Tibial artery (tissue), 4 donors: ENCODE results near the gene PRSS56.

ENCODE experiments used
- DNase-seq, 2 donors: peaks; one replicate each; pipeline ENCODE4 v3.0.0-alpha.2; 2019
- H3K27ac ChIP-seq, 2 donors: fragments of 200-600 bp; sonication (generic) in 1 of 2; 1 replicate in 1 of 2; 2 replicates in 1 of 2; pipeline ENCODE4 v1.5.1; 2018 to 2019; ENCODE audit warnings: mild to moderate bottlenecking in 1 of 2
- H3K27me3 ChIP-seq, 2 donors: fragments of 200-600 bp; sonication (generic) in 1 of 2; one replicate each; pipeline versions ENCODE4 v1.5.1 to v1.6.0; 2016 to 2019
- H3K36me3 ChIP-seq, 3 donors: fragments of 200-600 bp; sonication (generic) in 2 of 3; one replicate each; pipeline ENCODE4 v1.5.1; 2016 to 2019; ENCODE audit warnings: mild to moderate bottlenecking in 2 of 3
- H3K4me1 ChIP-seq, 4 donors: fragments of 200-600 bp; sonication (generic) in 2 of 4; 1 replicate in 3 of 4; 2 replicates in 1 of 4; pipeline ENCODE4 v1.5.1; 2016 to 2019
- H3K4me3 ChIP-seq, 2 donors: fragments of 200-600 bp; sonication (generic) in 1 of 2; 1 replicate in 1 of 2; 2 replicates in 1 of 2; pipeline ENCODE4 v1.5.1; 2018 to 2019; ENCODE audit warnings: mild to moderate bottlenecking in 2 of 2
- H3K9me3 ChIP-seq, 3 donors: fragments of 200-600 bp; sonication (generic) in 1 of 3; one replicate each; pipeline ENCODE4 v1.5.1; 2016 to 2019
- CTCF ChIP-seq, 2 experiments: fragments of 200-600 bp in 1 of 2; fragments of 450-650 bp in 1 of 2; IDR thresholded peaks; one replicate each; pipeline ENCODE4 v1.5.1; 2017 to 2019; ENCODE audit warnings: antibody characterized with exemption in 2 of 2, mild to moderate bottlenecking in 1 of 2, moderate library complexity in 1 of 2
- intact Hi-C: fragments of 100-400 bp; cut with DNase I; formaldehyde crosslinking; loops from one replicate; pipeline ENCODE4 v1.15.0; 2023; ENCODE audit warnings: low total_unique reads

PRSS56 gene

GRCh38 chr2:232516551-232516950 lies 3.6 kb upstream of the PRSS56 start:
- Histone ChIP-seq H3K4me3 (no peak overlapping the region), H3K27me3 (peaks cover 0 to 59% of the 10 kb centered on the region in 2 donors), H3K4me1 (peaks cover 0 to under 1% (median under 1%) of the 10 kb centered on the region in 4 donors), H3K36me3 (no peaks in the 10 kb centered on the region), H3K27ac (no peak overlapping the region), H3K9me3 (no peaks in the 10 kb centered on the region)
- no peak for DNase-seq
- TF ChIP-seq CTCF (IDR thresholded peaks at IDR 0.05), result no peak
- intact Hi-C loops, result no loop called here

- Histone ChIP-seq H3K4me3 (no peak overlapping the region), H3K9me3 (no peaks in the 10 kb centered on the region), H3K4me1 (peaks cover 0 to 24% (median 18%) of the 10 kb centered on the region in 4 donors), H3K27ac (no peak overlapping the region), H3K27me3 (peaks cover 4 to 63% of the 10 kb centered on the region in 2 donors), H3K36me3 (no peaks in the 10 kb centered on the region)
- no peak for DNase-seq
- TF ChIP-seq CTCF (IDR thresholded peaks at IDR 0.05), result no peak
- intact Hi-C loops, result no loop called here
Observed at GRCh38 chr2:232518844-232519243, 1.3 kb upstream of the PRSS56 start.

- Histone ChIP-seq H3K4me1 (peaks cover 0 to 32% (median 24%) of the 10 kb centered on the region in 4 donors), H3K27me3 (peaks cover 4 to 80% of the 10 kb centered on the region in 2 donors), H3K36me3 (no peaks in the 10 kb centered on the region), H3K9me3 (no peaks in the 10 kb centered on the region), H3K27ac (no peak overlapping the region), H3K4me3 (no peak overlapping the region)
- no peak for DNase-seq
- TF ChIP-seq CTCF (IDR thresholded peaks at IDR 0.05), result no peak
- intact Hi-C loops, result no loop called here
Observed at GRCh38 chr2:232520489-232520888, 301 bp downstream of the PRSS56 start.

- Histone ChIP-seq H3K9me3 (no peaks in the 10 kb centered on the region), H3K4me1 (peaks cover 0 to 37% (median 24%) of the 10 kb centered on the region in 4 donors), H3K36me3 (no peaks in the 10 kb centered on the region), H3K4me3 (no peak overlapping the region), H3K27me3 (peaks cover 4 to 86% of the 10 kb centered on the region in 2 donors), H3K27ac (no peak overlapping the region)
- no peak for DNase-seq
- no peak for TF ChIP-seq CTCF (IDR thresholded peaks at IDR 0.05)
- intact Hi-C loops, result no loop called here
Observed at GRCh38 chr2:232521098-232521497, 910 bp downstream of the PRSS56 start.

GRCh38 chr2:232521959-232522622 lies 1.9 kb downstream of the PRSS56 start:
- TF ChIP-seq CTCF (IDR thresholded peaks at IDR 0.05), result peak; percentile 69 to 87
- Histone ChIP-seq H3K9me3 (no peaks in the 10 kb centered on the region), H3K36me3 (no peaks in the 10 kb centered on the region), H3K4me3 (peak overlapping the region; percentile 9 to 37), H3K27me3 (peaks cover 4 to 88% of the 10 kb centered on the region in 2 donors), H3K27ac (no peak overlapping the region), H3K4me1 (peaks cover 0 to 37% (median 24%) of the 10 kb centered on the region in 4 donors)
- intact Hi-C loops, result loop anchor here (2.0 kb wide), 1 partner anchor 77 kb away; no protein-coding TSS in a partner anchor
- DNase-seq, result no peak
